SH-SY5Y (cell line): ENCODE data around the gene DNAJC17.

Experiments used
- GATA2 ChIP-seq: IDR thresholded peaks from 2 replicates; pipeline ENCODE4 v1.6.1; 2011; ENCODE audit warnings: mild to moderate bottlenecking, low read depth, low read length
- GATA3 ChIP-seq: IDR thresholded peaks from 2 replicates; pipeline ENCODE4 v1.6.1; 2011; ENCODE audit warnings: low read depth, mild to moderate bottlenecking, low read length, moderate library complexity

GRCh38 chr15:40806672-40807027 lies 623 bp downstream of the DNAJC17 start:
- TF ChIP-seq GATA3 (no peak), GATA2 (no peak)
